H1 (cell line): ENCODE results near the gene MARCHF10.

Source experiments
- BCL11A ChIP-seq, 2 experiments: IDR thresholded peaks; one replicate each; pipeline ENCODE4 v1.6.1; 2011; ENCODE audit warnings: low read depth in 2 of 2, low read length in 2 of 2, mild to moderate bottlenecking in 2 of 2
- CBX5 ChIP-seq: fragments of 300-800, 300-1000 bp; sonication (generic); IDR thresholded peaks from 2 replicates; pipeline ENCODE4 v1.7.1; 2016; ENCODE audit warnings: antibody characterized with exemption, low read length, low read depth
- CEBPB ChIP-seq: IDR thresholded peaks from 2 replicates; pipeline ENCODE4 v1.6.1; 2012; ENCODE audit warnings: low read depth, low read length
- CTCF ChIP-seq, 3 experiments: IDR thresholded peaks; 1 replicate in 2 of 3; 2 replicates in 1 of 3; pipeline versions ENCODE4 v1.5.1 to v1.6.1; 2011; ENCODE audit warnings: low read length in 3 of 3, mild to moderate bottlenecking in 3 of 3, inconsistent platforms in 2 of 3, low read depth in 1 of 3, moderate library complexity in 1 of 3; ENCODE audit not compliant: insufficient read depth in 1 of 3; ENCODE audit errors: control extremely low read depth in 1 of 3
- EP300 ChIP-seq, 2 experiments: IDR thresholded peaks; 1 replicate in 1 of 2; 2 replicates in 1 of 2; pipeline ENCODE4 v1.6.1; 2011 to 2012; ENCODE audit warnings: low read depth in 2 of 2, low read length in 2 of 2, mild to moderate bottlenecking in 2 of 2, borderline replicate concordance in 1 of 2, inconsistent platforms in 1 of 2, moderate library complexity in 1 of 2
- EZH2 ChIP-seq: fragments of 200-600 bp; sonication (generic); IDR thresholded peaks from 2 replicates; pipeline ENCODE4 v1.7.1; 2012; ENCODE audit warnings: low read depth, mild to moderate bottlenecking, moderate library complexity, low read length, inconsistent platforms; ENCODE audit not compliant: severe bottlenecking
- HDAC6 ChIP-seq: IDR thresholded peaks from one replicate; pipeline ENCODE4 v1.7.1; 2012; ENCODE audit warnings: low read depth, mild to moderate bottlenecking, inconsistent platforms, low read length, moderate library complexity
- JUN ChIP-seq: IDR thresholded peaks from 2 replicates; pipeline ENCODE4 v1.6.1; 2011; ENCODE audit warnings: low read depth, mild to moderate bottlenecking, improper control_type of control experiment, low read length
- JUND ChIP-seq: IDR thresholded peaks from 2 replicates; pipeline ENCODE4 v1.6.1; 2011; ENCODE audit warnings: mild to moderate bottlenecking, improper control_type of control experiment, low read length
- KDM1A ChIP-seq: fragments of 200-600, 300-600 bp; sonication (generic); IDR thresholded peaks from 2 replicates; pipeline ENCODE4 v1.7.1; 2016; ENCODE audit warnings: mild to moderate bottlenecking, low read length, borderline replicate concordance
- MAFK ChIP-seq: IDR thresholded peaks from 2 replicates; pipeline ENCODE4 v1.6.1; 2012; ENCODE audit warnings: low read depth, mild to moderate bottlenecking, improper control_type of control experiment, low read length
- TAF1 ChIP-seq: IDR thresholded peaks from 2 replicates; pipeline ENCODE4 v1.6.1; 2011; ENCODE audit warnings: mild to moderate bottlenecking, low read depth, low read length
- ZNF274 ChIP-seq: IDR thresholded peaks from 2 replicates; pipeline ENCODE4 v1.7.0; 2012; ENCODE audit warnings: low read length, borderline replicate concordance; ENCODE audit errors: extremely low read depth

- TF ChIP-seq EZH2 (no peak), CTCF (IDR thresholded peaks at IDR 0.05; ENCODE audit: control extremely low read depth in 1 of 3, insufficient read depth in 1 of 3, low read depth in 1 of 3, low read length in 3 of 3) (no peak), HDAC6 (no peak), JUND (no peak), JUN (no peak), EP300 (IDR thresholded peaks at IDR 0.05; ENCODE audit: borderline replicate concordance in 1 of 2, low read depth in 2 of 2, low read length in 2 of 2) (no peak), ZNF274 (no peak), TAF1 (no peak), BCL11A (IDR thresholded peaks at IDR 0.05; ENCODE audit: low read depth in 2 of 2, low read length in 2 of 2) (no peak), CEBPB (no peak), KDM1A (no peak), CBX5 (no peak), MAFK (no peak)
Observed at GRCh38 chr17:62855156-62855555, 47.0 kb upstream of the MARCHF10 start.
